SU-DHL-6 (cell line): ENCODE measurements around the gene INPP5B.

Source experiments
- H2AFZ ChIP-seq: fragments of 200-600 bp; sonication (generic); 2 replicates; pipeline ENCODE4 v1.6.1; 2014; ENCODE audit warnings: low read depth, mild to moderate bottlenecking, moderate library complexity, mixed read lengths, antibody characterized with exemption, low read length; ENCODE audit not compliant: severe bottlenecking
- H3F3A ChIP-seq: fragments of 200-600 bp; shearing (Covaris generic); 2 replicates; pipeline ENCODE4 v1.6.0; 2016; ENCODE audit warnings: antibody characterized with exemption, mild to moderate bottlenecking; ENCODE audit not compliant: insufficient read depth
- H3K27ac ChIP-seq: fragments of 200-600 bp; sonication (generic); 2 replicates; pipeline ENCODE4 v1.5.1; 2016; ENCODE audit warnings: low read depth, mild to moderate bottlenecking, low read length, moderate library complexity, mixed read lengths
- H3K27me3 ChIP-seq: fragments of 200-600 bp; sonication (generic), shearing (Covaris generic); 2 replicates; pipeline ENCODE4 v1.6.0; 2014; ENCODE audit warnings: mild to moderate bottlenecking, low read length
- H3K36me3 ChIP-seq: fragments of 200-600 bp; sonication (generic); 2 replicates; pipeline ENCODE4 v1.6.1; 2014; ENCODE audit warnings: mild to moderate bottlenecking, low read length, mixed read lengths
- H3K4me2 ChIP-seq: fragments of 300-600, 200-600 bp; shearing (Covaris generic), sonication (generic); 2 replicates; pipeline ENCODE4 v1.6.0; 2014; ENCODE audit warnings: low read length, low read depth, mild to moderate bottlenecking; ENCODE audit not compliant: poor library complexity, severe bottlenecking
- H3K4me3 ChIP-seq: fragments of 200-600 bp; sonication (generic); 2 replicates; pipeline ENCODE4 v1.5.1; 2014; ENCODE audit warnings: antibody characterized with exemption, low read length, mild to moderate bottlenecking, mixed read lengths; ENCODE audit not compliant: insufficient read depth, poor library complexity, severe bottlenecking
- H3K79me2 ChIP-seq: fragments of 200-600 bp; sonication (generic); 2 replicates; pipeline ENCODE4 v1.6.1; 2014; ENCODE audit warnings: mild to moderate bottlenecking, low read length, moderate library complexity; ENCODE audit not compliant: insufficient read depth
- H3K9ac ChIP-seq: fragments of 200-600 bp; sonication (generic); 2 replicates; pipeline ENCODE4 v1.7.0; 2014; ENCODE audit warnings: mild to moderate bottlenecking, low read length
- H3K9me2 ChIP-seq: fragments of 200-600 bp; sonication (generic); replicated peaks from 2 replicates; pipeline ENCODE4 v1.6.1; 2014; ENCODE audit warnings: low read length; ENCODE audit not compliant: insufficient read depth
- H3K9me3 ChIP-seq: fragments of 200-600 bp; sonication (generic); 2 replicates; pipeline ENCODE4 v1.6.1; 2014; ENCODE audit warnings: low read length, mixed read lengths; ENCODE audit not compliant: insufficient read depth
- H4K20me1 ChIP-seq: fragments of 200-600 bp; sonication (generic); 2 replicates; pipeline ENCODE4 v1.6.1; 2014; ENCODE audit warnings: low read depth, mild to moderate bottlenecking, antibody characterized with exemption, low read length, moderate library complexity, mixed read lengths
- EZH2phosphoT487 ChIP-seq: fragments of 200-600 bp; sonication (generic), shearing (Covaris generic); conservative IDR thresholded peaks from 2 replicates; pipeline ENCODE4 v1.6.1; 2018; ENCODE audit warnings: mild to moderate bottlenecking, antibody characterized with exemption, low read length, moderate library complexity, mixed read lengths
- TF ChIP-seq, protein P1 (sequence below): fragments of 200-600 bp; sonication (generic); IDR thresholded peaks from one replicate; pipeline ENCODE4 v1.5.1; 2017; ENCODE audit warnings: antibody characterized with exemption, mild to moderate bottlenecking, low read length, moderate library complexity; ENCODE audit not compliant: insufficient read depth, poor library complexity, severe bottlenecking

Gene INPP5B

GRCh38 chr1:37814252-37814651 is 132.6 kb downstream of the INPP5B start:
- no peaks in the 10 kb centered on the region for H3K36me3 ChIP-seq
- no peaks in the 10 kb centered on the region for H3K9me2 ChIP-seq
- no peaks in the 10 kb centered on the region for H3K79me2 ChIP-seq
- no peak overlapping the region for H3K9ac ChIP-seq
- no peak overlapping the region for H3K4me3 ChIP-seq
- H2AFZ ChIP-seq: no peak overlapping the region
- H4K20me1 ChIP-seq: no peaks in the 10 kb centered on the region; the same call in 1 of the 2 replicates
- no peak overlapping the region for H3K27ac ChIP-seq
- no peak overlapping the region for H3K4me2 ChIP-seq
- H3K27me3 ChIP-seq: no peaks in the 10 kb centered on the region
- TF ChIP-seq, protein P1, sequence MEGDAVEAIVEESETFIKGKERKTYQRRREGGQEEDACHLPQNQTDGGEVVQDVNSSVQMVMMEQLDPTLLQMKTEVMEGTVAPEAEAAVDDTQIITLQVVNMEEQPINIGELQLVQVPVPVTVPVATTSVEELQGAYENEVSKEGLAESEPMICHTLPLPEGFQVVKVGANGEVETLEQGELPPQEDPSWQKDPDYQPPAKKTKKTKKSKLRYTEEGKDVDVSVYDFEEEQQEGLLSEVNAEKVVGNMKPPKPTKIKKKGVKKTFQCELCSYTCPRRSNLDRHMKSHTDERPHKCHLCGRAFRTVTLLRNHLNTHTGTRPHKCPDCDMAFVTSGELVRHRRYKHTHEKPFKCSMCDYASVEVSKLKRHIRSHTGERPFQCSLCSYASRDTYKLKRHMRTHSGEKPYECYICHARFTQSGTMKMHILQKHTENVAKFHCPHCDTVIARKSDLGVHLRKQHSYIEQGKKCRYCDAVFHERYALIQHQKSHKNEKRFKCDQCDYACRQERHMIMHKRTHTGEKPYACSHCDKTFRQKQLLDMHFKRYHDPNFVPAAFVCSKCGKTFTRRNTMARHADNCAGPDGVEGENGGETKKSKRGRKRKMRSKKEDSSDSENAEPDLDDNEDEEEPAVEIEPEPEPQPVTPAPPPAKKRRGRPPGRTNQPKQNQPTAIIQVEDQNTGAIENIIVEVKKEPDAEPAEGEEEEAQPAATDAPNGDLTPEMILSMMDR: no peak
- TF ChIP-seq EZH2phosphoT487: no peak
- no peaks in the 10 kb centered on the region for H3K9me3 ChIP-seq
- H3F3A ChIP-seq: peaks cover 10% of the 10 kb centered on the region

DNA sequence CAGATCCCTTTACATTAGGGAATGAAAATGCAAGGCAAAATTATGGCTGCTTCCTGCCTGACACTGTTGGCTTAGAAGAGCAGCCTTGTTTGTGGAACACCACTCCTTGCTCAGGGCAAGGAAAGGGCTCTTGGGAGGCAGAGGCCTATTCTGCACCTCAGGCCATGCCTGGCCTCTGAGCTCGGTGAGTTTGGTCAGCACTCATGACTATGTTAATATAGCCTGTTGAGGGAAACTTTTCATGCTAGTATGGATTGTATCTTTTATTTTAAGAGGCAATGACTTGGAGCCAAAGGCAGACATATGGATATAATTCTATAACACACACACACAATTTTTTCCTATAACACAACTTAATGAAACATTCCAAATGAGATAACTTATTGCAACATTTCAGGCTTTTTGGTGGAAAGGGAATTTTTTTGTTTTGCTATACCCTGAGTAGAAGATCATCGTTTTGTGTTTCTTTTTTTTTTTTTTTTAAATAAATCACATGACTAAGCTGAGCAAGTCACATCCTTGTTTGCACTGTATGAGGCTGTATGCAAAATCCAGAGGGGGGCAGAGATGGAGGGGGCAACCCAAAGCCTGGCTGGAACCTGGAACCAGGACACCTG is 133.2 kb downstream of the INPP5B start:
- no peak overlapping the region for H3K4me3 ChIP-seq
- H3K27me3 ChIP-seq: no peaks in the 10 kb centered on the region
- H3K79me2 ChIP-seq: no peaks in the 10 kb centered on the region; the same call in 1 of the 2 replicates
- no peaks in the 10 kb centered on the region for H3K36me3 ChIP-seq
- H3K9me3 ChIP-seq: no peaks in the 10 kb centered on the region
- no peak overlapping the region for H3K27ac ChIP-seq
- H4K20me1 ChIP-seq: no peaks in the 10 kb centered on the region; the same call in 1 of the 2 replicates
- peaks cover 10% of the 10 kb centered on the region for H3F3A ChIP-seq
- no peaks in the 10 kb centered on the region for H3K9me2 ChIP-seq
- no peak overlapping the region for H3K9ac ChIP-seq
- TF ChIP-seq EZH2phosphoT487: no peak
- TF ChIP-seq, protein P1: no peak
- H2AFZ ChIP-seq: no peak overlapping the region
- no peak overlapping the region for H3K4me2 ChIP-seq

GRCh38 chr1:37811027-37811655 is 135.7 kb downstream of the INPP5B start:
- H3K27me3 ChIP-seq: no peaks in the 10 kb centered on the region
- peaks cover 6% of the 10 kb centered on the region for H3K36me3 ChIP-seq
- no peak overlapping the region for H3K9ac ChIP-seq
- H3K9me2 ChIP-seq: no peaks in the 10 kb centered on the region
- H3K9me3 ChIP-seq: no peaks in the 10 kb centered on the region
- no peak overlapping the region for H3K4me3 ChIP-seq
- no peak overlapping the region for H3K27ac ChIP-seq
- TF ChIP-seq, protein P1: peak; percentile 89
- no peak for TF ChIP-seq EZH2phosphoT487
- no peak overlapping the region for H2AFZ ChIP-seq
- peaks cover 9% of the 10 kb centered on the region; the same call in 1 of the 2 replicates for H4K20me1 ChIP-seq
- H3K79me2 ChIP-seq: peaks cover 16% of the 10 kb centered on the region
- no peak overlapping the region for H3K4me2 ChIP-seq
- H3F3A ChIP-seq: peaks cover 10% of the 10 kb centered on the region
